ENCODE results near the gene SGPL1. TPM values are rescaled to one million over a fixed set of nuclear protein-coding genes. Genes with fewer than 3 reads are reported as not detected.

SGPL1 gene
- total RNA-seq, 1 experiment from 2014 or later, result 29.7 TPM

- DNase-seq (ENCODE audit: low spot score), result no peak
Observed at GRCh38 chr10:70885481-70885880, 69.7 kb downstream of the SGPL1 start.

DNA sequence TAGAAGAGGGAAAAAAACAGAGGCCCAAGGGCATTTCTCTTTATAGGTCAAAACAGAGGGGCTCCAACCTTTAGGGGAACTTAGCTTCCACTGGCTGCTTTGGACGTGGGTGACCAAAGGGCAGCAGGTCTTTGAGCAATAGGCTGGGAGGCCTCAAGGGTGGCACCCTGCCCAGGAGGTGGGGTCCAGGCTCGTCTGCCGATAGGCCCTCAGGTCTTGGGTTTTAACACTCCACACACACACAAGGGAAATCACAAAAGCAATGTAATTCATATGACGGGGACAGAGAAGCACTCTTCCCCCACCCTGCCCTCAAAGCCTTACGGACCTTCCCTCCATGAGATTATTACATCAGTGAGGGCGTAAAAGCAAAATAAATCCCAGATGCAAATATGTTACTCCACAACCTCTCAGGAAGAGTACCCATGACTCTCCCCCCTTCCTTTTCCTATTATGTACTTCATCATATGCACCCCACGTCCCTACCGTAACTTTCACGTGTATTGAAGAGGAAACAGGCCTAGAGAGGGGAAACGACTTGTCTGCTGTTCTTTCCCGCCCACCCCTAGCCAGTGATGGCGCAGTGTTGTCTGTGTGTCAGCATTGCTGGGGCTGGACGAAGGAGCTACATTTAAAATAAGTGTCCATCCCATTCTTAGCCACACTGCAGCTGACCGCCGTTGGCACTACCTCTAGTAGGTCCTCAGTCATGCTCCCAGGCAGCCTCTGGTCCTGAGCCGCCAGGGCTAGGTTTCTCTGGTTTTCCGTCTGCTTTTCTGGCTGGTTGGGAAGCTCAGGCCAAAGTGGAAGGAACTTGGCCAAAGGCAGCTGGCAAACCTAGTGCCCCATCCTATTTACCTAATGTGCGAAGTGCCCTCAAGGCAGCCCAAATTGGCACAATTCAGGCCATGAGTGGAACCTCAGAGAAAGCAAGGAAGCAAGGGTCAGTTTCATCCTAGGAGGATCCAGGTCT, 70.5 kb downstream of the SGPL1 start:
- no peak for DNase-seq (ENCODE audit: low spot score)

DNA sequence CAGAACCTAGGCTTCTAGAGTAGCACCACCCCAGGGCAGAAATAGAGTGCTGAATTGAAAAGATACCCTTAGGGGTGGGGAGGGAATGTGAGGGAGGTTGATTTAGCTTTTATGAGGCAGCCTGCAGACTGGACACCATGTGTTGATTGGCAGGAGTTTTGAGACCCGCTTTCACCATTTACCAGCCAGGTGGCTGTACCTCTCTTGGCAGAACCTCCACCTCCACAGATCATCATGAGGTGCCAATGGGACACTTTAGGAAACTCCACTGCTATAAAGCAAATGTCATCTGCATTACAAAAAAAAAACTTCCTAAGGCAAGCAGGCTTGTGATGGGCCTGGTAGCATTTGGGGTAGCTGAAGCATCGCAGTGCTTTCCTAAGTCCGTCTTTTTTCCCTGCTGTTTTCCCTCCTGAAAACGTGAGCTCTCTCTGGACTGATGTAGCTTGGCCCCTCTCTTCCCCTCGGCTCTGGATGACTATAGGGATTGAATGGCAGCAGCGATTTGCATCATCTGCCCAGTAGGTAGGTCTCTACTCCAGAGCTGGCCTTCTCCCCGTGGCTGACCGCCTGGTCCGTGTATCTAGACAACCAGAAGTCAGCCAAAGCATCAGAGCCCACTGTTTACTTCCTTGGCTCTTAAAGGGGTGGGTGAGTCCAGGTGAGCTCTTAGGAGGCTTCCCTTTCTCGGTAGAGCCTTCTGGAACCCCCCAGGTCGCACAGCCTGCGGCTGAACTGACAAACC, 71.3 kb downstream of the SGPL1 start:
- DNase-seq (ENCODE audit: low spot score), result no peak

DNA sequence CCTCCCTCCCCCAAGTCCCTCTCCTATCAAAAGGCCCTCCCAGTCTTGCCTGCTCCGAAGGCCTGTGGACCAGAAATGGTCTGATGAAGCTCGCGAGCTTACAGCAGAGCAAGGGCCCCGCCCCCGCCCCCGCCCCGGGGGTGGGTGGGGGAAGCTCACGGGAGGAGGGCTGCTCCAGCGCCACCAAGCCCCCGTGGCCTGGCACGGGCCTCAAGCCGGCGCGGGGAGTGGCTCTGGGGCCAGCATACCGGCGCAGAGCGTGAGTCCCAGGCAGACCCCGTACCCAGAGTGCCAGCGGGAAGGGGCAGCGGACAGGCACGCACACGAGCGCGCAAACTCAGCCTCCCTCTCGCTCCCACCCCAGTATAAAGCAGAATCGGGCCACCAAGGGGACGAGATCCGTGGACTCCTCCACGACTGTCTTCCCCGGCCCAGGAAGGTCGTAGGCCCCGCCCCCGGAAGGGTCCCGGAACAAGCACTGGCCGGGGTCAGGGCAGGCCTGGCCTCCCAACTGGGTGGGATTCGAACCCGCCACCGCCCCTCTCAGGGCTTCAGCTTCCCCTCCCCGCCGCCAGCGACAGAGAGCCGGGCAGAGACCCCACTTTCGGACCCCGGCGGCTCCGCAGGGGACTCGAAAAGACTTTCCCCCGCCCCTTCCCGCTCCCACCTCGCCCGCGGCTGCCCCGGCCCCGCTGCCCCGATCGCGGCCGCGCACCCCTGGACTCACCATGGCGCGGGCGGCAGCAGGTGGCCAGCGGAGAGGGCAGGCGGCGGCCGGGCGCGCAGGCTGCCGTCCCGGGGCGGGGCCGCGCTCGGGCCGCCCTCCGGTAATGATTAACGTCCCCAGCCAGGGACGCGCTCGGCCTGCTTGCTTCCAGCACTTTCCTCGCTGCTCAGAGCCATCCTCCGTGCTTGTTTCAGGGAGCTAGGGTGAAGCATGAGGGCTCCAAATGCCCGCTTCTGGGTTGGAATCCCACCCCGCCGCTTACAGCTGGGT, 72.4 kb downstream of the SGPL1 start, which contains the start of gene PCBD1:
PCBD1 (minus strand) TSS at position 762 of the 997 bp plus-strand sequence; CDS start at position 730, 32 bp downstream.
- no peak for DNase-seq (ENCODE audit: low spot score)

GRCh38 chr10:70889291-70889690, 73.5 kb downstream of the SGPL1 start:
- no peak for DNase-seq (ENCODE audit: low spot score)

- no peak for DNase-seq (ENCODE audit: low spot score)
Observed at GRCh38 chr10:70890917-70891431, 75.2 kb downstream of the SGPL1 start.

- DNase-seq (ENCODE audit: low spot score), result no peak
Observed at GRCh38 chr10:70891627-70892026, 75.9 kb downstream of the SGPL1 start.

DNA sequence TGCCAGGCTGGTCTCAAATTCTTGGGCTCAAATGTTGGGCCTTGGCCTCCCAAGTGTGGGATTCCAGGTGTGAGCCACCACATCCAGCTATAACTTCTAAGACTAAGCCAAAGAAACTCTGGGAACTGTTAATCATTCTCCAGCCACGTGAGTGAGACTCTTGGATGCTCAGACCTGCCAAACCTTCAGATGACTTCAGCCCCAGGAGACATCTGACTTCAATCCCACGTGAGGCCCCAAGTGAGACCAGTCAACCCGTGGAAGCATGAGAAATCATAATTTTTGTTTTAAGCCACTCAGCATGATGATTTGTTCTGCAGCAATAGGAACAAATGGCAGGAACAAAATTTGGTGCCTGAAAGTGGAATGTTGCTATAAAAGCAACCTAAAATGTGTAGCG, 76.9 kb downstream of the SGPL1 start:
- DNase-seq (ENCODE audit: low spot score), result no peak

- no peak for DNase-seq (ENCODE audit: low spot score)
Observed at GRCh38 chr10:70893227-70894006, 77.7 kb downstream of the SGPL1 start.

- DNase-seq (ENCODE audit: low spot score), result no peak
Observed at GRCh38 chr10:70894416-70894815, 78.7 kb downstream of the SGPL1 start.

- DNase-seq (ENCODE audit: low spot score), result no peak
Observed at GRCh38 chr10:70896551-70896950, 80.8 kb downstream of the SGPL1 start.

- DNase-seq (ENCODE audit: low spot score), result no peak
Observed at GRCh38 chr10:70898687-70899086, 82.9 kb downstream of the SGPL1 start.

DNA sequence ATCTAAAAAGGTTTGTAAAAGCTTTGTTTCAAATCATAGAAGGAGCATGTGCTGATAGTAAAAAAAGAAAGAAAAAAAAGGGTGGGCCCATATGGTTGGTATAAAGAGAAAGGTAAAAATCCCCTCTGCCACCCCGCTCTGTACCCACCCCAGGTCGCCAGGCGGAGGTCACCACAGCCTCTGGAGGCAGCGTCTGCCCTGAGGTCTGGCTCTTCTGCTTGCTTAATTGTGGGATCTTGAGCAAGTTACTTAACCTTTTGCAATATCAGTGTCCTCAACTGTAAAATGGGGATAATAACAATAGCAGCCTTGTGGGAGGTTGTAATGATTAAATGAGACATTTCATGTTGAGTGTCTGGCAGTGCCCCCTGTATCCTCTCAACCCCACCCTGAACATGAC, 83.3 kb downstream of the SGPL1 start:
- no peak for DNase-seq (ENCODE audit: low spot score)

DNA sequence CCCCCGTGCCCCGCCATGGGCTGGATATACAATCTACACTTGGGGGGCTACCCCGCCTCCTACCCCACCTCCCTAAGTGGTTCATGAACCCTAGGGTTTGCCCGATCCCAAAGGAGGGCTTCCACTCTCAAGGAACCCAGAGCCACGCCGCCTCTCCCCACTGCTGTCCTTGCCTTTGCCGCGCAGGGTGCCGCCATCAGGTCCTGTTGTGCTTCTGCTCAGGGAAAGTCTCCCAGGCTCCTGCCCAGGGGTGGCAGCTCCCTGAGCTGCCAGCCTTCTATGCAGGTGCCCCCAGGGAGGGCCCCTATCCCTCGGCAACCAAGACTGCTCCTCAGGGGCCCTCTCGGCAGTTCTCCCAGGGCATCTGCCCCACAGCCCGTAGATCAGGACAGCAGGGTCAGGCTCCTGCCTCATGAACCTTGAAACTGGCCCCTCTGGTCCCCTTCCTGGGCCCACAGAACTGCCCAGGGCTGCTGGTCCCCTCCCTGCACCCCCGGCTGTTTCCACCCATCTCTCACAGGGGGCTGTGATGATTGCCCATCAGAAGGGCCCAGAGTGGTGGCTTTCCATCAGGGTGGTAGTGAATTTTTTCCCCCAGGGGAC, 85.6 kb downstream of the SGPL1 start:
- no peak for DNase-seq (ENCODE audit: low spot score)

GRCh38 chr10:70902661-70903261, 87.0 kb downstream of the SGPL1 start:
- DNase-seq (ENCODE audit: low spot score), result no peak

GRCh38 chr10:70903262-70903921, 87.6 kb downstream of the SGPL1 start:
- peak; percentile 45 for DNase-seq (ENCODE audit: low spot score)

DNA sequence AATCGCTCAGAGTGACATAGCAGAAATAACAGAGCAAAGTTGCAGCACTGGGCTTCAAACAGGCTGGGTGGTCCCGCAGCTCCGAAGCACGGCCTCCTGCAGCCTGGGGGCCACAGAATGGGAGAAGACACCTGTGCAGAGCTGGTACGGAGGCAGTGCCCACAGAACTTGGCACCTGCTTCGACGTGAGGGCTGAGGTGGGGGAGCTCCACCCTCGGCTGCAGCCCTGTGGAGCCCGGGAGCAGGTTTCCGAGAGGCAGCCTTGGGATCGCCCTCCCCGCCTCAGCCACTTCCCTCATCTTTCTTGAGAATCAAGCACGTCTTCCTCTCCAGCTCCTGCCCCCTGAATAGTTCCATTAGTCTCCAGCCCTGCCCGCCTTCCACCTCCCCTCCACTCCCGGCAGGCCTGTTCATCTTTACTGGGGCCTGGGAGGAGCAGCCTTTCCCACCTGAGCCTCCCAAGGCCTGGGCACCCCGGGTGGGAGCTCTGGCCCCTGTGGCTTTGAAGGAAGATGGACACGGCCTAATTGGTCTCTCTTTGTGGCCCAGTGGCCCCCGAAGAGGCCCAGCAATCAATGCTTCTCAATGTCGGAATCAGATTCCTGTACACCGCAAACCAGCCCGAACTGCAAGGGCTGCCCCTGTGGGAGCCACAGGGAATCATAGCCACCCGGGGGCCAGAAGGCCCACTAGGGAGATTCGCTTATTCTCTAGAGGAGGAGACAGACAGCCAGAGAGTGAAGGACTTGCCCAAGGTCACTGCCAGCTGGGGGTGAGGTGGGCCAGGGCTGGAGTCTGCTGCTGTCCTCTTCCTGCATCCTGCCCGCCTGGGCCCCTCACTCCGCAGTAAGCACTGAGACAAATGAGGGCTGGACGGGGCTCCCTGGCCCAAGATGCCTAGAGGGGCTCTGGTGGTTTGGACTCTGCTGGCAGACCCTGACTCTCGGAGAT, 89.6 kb downstream of the SGPL1 start:
- no peak for DNase-seq (ENCODE audit: low spot score)
